ENCODE results near the gene SHISA6.
"Not testable (repeated sequence)": the region's sequence is repeated elsewhere in the genome, so short reads cannot be mapped to it uniquely, and the experiment has no call there.

The SHISA6 gene

GRCh38 chr17:11304568-11304967 is 63.6 kb downstream of the SHISA6 start:
- DNase-seq = no peak

DNA sequence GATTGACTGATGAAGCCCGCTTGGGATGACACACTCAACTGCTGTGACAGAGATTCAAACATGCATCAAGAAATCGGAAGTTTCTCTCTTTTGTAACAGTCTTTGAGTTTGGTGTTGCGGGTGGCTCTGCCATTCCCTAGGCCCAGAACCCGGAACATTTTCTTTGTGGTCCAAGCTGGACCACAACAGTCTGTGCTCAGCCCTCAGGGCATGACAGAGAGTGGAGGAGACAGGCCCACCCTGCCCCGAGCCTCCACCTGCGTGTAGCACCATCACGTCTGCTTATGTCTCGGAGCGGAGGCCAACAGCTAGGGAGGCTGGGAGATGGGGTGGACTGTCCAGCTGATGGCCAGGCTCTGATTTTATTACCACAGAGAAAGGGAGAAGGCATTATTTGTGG is 64.5 kb downstream of the SHISA6 start:
- no peak for DNase-seq

DNA sequence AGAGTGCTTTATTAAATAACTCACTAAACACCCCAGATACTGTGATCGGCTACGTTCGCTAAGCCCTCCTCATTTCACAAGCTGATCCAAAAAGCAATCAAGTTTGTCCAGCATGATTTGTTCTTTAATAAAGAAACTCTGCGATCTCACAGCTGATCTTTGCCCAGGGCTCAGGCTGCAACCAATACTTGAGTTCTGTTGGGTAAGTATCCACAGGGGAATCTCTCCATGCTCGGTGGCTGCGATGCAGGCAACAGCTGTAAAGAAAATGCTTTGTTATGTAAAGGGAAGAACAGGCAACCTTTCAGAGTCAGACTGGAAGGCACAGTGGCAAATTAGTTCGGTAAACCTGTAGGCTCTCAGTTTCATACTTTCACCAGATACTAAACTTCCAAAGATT is 67.5 kb downstream of the SHISA6 start:
- DNase-seq = no peak

DNA sequence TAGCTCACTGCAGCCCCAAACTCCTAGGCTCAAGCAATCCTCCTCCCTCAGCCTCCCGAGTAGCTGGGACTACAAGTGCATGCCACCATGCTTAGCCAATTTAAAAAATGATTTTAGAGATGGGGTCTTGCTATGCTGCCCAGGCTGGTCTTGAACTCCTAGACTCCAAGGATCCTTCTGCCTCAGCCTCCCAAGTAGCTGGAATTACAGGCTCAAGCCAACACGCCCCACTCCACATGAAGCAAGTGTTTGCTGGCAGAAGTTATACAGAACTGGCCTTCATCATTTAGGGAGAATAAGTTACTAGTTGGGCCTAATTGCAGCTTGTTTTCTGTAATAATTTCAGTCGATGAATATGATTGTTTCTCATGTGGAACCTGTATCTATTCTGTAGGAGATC is 68.0 kb downstream of the SHISA6 start:
- DNase-seq = no peak

DNA sequence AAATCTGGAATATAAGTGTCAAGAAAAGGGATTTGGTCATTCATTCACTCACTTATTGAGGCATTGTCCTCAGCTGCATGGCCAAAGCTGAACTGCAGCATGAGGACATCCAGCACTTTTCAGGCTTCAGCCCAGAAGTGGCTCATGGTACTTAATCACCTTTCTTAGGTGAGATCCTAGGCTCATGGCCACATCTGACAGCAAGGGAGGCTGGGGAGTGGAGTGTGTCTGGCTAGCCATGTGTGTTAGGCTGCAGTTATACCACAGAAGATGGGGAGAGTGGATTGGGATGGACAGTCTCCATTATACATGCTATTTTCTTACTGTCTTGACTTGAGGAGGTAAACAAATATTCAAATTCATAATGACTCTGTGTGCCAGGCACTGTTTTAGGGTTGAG is 68.8 kb downstream of the SHISA6 start:
- no peak for DNase-seq

DNA sequence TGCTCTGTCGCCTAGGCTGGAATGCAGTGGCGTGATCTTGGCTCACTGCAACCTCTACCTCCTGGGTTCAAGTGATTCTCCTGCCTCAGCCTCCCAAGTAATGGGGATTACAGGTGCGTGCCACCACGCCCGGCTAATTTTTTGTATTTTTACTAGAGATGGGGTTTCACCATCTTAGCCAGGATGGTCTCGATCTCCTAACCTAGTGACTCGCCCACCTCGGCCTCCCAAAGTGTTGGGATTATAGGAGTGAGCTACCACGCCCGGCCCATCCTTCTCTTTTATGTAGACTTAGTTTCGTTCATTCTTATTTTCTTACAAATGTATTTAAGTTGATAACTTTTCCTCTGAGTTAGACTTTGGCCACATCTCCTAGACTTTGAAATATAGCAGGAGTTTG is 75.4 kb downstream of the SHISA6 start:
- DNase-seq = not testable (repeated sequence)

GRCh38 chr17:11318207-11318606 is 77.2 kb downstream of the SHISA6 start:
- no peak for DNase-seq

DNA sequence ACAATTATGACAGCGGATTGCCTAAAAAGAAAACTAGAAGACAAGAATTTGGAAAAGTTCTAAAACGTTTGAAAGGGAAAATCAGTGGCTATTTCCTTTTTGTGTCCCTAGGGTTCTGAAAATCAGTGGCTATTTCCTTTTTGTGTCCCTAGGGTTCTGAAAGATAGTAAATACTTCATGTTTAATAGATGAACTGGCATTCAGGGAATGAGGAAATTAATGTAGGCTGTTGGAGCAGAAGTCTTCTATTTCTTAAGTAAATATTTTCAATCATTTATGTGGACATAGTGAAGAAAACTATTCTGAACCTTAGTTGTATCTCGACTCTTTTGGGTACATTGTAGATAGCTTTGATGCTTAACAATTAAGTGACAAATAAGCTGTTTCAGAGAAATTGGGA is 78.9 kb downstream of the SHISA6 start:
- no peak for DNase-seq

- no peak for DNase-seq
These were observed 83.0 kb downstream of the SHISA6 start for GRCh38 chr17:11324021-11324420.

DNA sequence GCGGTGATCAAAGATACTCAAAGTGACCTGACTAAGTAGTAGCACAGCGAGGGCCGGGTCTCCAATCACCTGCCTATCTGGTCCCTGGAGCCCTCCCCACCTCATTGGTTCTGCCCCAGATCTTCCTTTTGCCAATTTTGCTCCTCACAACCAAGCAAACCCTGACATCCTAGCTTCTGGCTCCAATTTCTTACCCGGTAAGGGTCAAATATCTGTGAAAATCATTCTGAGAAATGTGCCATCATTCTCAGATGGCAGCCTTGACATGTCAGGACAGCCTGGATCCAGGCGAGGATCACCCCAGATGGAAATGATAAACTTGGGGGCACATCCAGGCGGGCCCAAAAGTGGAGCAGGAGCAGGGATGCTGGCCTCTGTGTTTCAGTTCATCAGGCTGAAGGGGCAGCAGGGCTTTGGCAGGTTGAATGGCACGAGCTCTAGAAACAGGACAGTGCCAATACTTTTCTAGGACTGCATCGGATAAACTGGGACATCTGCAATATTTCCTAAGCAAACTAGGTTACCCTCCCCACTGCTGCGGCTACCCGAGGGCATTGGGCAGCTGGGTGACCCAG is 83.9 kb downstream of the SHISA6 start:
- no peak for DNase-seq

- DNase-seq = no peak
These were observed 85.5 kb downstream of the SHISA6 start for GRCh38 chr17:11326492-11326891.

GRCh38 chr17:11328770-11329169 is 87.8 kb downstream of the SHISA6 start:
- no peak for DNase-seq

- DNase-seq = no peak
These were observed 89.0 kb downstream of the SHISA6 start for GRCh38 chr17:11330006-11330405.

GRCh38 chr17:11330826-11331225 is 89.8 kb downstream of the SHISA6 start:
- DNase-seq = no peak

GRCh38 chr17:11331547-11332513 is 90.8 kb downstream of the SHISA6 start:
- DNase-seq = no peak

DNA sequence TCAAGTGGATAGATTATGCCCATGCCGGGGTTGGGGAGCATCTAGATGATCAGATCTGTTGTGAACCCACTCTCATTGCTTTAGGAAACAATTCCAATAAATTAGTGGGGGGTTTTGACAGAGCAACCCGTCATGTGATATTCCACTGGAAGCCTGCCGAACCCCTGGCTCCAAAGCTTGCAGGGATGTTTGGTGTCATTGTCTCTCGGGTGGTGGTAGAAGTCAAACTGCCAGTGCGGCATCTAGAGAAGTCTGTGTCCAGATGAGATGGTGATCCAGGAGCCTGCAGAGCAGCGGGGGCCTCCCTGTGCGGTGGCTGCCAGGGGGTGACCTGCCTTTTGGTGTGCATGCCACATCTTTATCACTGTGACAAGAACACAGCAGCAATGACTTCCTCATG is 91.7 kb downstream of the SHISA6 start:
- DNase-seq = no peak

DNA sequence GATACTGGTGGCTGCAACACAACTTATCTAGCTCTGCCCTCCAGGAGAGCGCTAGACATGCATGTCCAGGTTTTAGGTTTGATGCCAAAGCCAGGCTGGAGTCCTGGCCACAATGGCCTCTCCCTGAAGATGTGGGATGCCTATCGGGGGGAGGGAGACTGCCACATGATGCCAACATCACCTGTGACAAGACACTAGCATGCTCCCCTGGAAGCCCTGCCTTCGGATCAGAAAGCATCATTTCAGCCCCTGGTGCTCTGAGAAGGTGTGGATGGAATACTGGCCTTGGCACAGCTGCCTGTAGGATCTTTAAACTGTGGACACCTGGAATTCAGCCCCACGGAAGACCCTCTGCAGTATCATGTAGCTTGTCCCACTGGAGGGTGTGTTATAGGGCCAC is 93.5 kb downstream of the SHISA6 start:
- no peak for DNase-seq

GRCh38 chr17:11336290-11336689 is 95.3 kb downstream of the SHISA6 start:
- no peak for DNase-seq

- DNase-seq = no peak
These were observed 99.8 kb downstream of the SHISA6 start for GRCh38 chr17:11340803-11341202.

- no peak for DNase-seq
These were observed 101.1 kb downstream of the SHISA6 start for GRCh38 chr17:11342138-11342537.

DNA sequence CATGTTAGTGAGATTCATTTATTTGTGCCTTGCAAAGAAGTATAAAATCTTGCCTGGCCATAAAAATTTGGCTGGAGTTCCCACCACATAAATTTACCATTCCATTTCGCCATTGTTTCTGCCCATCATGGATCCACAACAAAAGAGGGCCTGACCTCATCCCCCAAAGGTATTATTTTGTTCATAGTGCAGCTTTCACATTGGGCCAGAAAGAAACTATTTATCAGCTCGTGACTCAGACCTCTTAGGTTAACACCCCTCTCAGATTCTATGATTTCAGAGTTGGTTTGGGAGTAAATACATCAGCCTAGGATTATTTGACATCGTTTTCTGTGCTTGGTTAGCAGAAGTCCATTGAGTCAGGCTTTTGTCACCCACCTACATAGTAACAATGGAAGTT is 108.1 kb downstream of the SHISA6 start:
- no peak for DNase-seq

GRCh38 chr17:11351479-11351878 is 110.5 kb downstream of the SHISA6 start:
- DNase-seq = no peak

- no peak for DNase-seq
These were observed 112.6 kb downstream of the SHISA6 start for GRCh38 chr17:11353601-11354000.

- DNase-seq = no peak
These were observed 115.4 kb downstream of the SHISA6 start for GRCh38 chr17:11356371-11356770.
